Measurements from ENCODE around the gene TMC5.

TMC5 gene

DNA sequence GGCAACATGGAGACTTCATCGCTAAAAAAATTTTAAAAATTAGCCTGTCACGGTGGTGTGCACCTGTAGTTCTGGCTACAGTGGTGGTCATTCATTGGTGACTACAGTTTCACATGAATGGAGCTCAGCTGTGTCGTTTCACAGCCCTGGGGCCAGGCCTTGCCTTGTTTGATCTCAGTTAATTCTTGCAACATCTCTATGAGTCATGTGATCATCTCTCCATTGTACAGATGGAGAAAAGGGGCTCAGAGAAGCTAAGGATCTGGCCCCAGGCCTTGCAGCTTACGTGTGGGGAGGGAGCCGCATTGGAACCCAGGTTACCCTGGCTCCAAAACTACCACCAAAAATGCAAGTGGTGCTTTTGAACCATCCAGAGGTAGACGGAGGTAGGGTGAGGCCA lies 54.8 kb downstream of the TMC5 start:
- no peaks in the 10 kb centered on the region for H4K20me1 ChIP-seq
- no peaks in the 10 kb centered on the region for H3K27me3 ChIP-seq
- TF ChIP-seq Cebpa-rat (IDR thresholded peaks at IDR 0.05): no peak
- H3K36me3 ChIP-seq: no peaks in the 10 kb centered on the region
- no peak overlapping the region for H3K27ac ChIP-seq
- no peak overlapping the region for H3K4me2 ChIP-seq
- H3K4me1 ChIP-seq: no peaks in the 10 kb centered on the region
- H3K9ac ChIP-seq: no peak overlapping the region
- no peaks in the 10 kb centered on the region for H3K9me3 ChIP-seq (replicated peaks in 1 of 11)
- H3K4me3 ChIP-seq: no peak overlapping the region

DNA sequence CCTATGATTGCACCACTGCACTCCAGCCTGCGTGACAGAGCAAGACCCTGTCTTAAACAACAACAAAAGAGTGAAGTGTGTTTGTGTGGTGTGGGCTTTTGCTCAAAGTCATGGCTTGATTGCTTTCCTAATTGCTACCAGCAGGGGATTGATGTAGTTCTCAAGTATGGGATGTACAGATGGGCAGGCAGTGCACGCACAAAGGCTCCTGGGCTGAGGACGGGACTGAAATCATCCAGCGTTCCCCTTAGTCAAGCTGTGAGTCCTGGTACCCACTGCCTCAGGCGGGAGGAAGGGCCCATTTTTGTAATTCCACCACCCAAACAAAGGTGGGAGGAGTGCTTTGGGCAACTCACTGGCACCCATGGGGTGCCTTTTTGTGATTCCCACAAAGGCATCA lies 56.9 kb downstream of the TMC5 start:
- H3K9ac ChIP-seq: no peak overlapping the region
- H3K36me3 ChIP-seq: no peaks in the 10 kb centered on the region
- no peak overlapping the region for H3K27ac ChIP-seq

DNA sequence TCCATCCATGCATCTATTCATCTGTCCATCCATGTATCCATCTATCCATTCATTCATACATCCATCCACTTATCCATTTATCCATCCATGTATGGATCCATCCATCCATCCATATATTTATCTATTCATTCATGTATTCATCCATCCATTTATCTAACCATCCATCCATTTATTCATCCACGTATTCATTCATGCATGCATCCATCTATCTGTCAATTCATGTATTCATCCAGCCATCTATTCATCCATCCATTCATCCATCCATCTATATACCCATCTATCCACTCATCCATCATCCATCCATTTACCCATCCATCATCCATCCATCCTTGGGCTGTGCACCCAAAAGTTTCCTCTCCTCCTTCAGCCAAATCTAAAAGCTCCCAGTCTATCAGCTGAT lies 60.8 kb downstream of the TMC5 start:
- no peak overlapping the region for H3K4me2 ChIP-seq

More for the DNA sequence above, 56.9 kb downstream of the TMC5 start:
- H3K27me3 ChIP-seq: no peaks in the 10 kb centered on the region
- no peaks in the 10 kb centered on the region for H4K20me1 ChIP-seq
- H3K4me3 ChIP-seq: no peak overlapping the region
- H3K9me3 ChIP-seq (replicated peaks in 1 of 11): no peaks in the 10 kb centered on the region
- no peak overlapping the region for H3K4me2 ChIP-seq
- no peaks in the 10 kb centered on the region for H3K4me1 ChIP-seq
- TF ChIP-seq Cebpa-rat (IDR thresholded peaks at IDR 0.05): no peak

DNA sequence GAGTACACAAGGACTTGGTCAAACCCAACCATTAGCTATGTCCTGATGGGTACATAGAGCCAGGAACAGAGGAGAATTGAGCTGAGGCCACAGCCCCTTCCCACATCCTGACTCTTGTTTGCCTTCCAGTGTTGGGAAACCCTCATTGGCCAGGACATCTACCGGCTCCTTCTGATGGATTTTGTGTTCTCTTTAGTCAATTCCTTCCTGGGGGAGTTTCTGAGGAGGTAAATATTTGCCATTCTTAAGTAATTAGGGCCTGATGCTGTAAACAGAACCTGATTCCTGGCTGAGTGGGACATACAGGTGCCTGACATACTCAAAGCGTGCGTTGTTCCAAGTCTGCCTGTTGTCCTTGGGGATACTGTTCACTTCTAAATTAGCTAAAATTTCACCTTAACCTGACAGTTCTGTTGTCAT lies 61.6 kb downstream of the TMC5 start:
- Histone ChIP-seq H3K4me3 (no peak overlapping the region), H3K4me1 (no peaks in the 10 kb centered on the region), H3K27me3 (no peaks in the 10 kb centered on the region), H3K36me3 (no peaks in the 10 kb centered on the region), H3K27ac (no peak overlapping the region), H3K9me3 (replicated peaks in 1 of 11) (no peaks in the 10 kb centered on the region; a peak in 1 of 22 replicates), H3K9ac (no peak overlapping the region), H3K4me2 (no peak overlapping the region), H4K20me1 (no peaks in the 10 kb centered on the region)
- TF ChIP-seq Cebpa-rat (IDR thresholded peaks at IDR 0.05): no peak

More for the DNA sequence above, 60.8 kb downstream of the TMC5 start:
- H3K4me1 ChIP-seq: no peaks in the 10 kb centered on the region
- H3K9ac ChIP-seq: no peak overlapping the region
- no peaks in the 10 kb centered on the region for H4K20me1 ChIP-seq
- no peak for TF ChIP-seq Cebpa-rat (IDR thresholded peaks at IDR 0.05)
- no peak overlapping the region for H3K4me3 ChIP-seq
- no peaks in the 10 kb centered on the region; a peak in 1 of 22 replicates for H3K9me3 ChIP-seq (replicated peaks in 1 of 11)
- no peaks in the 10 kb centered on the region for H3K27me3 ChIP-seq
- H3K36me3 ChIP-seq: no peaks in the 10 kb centered on the region
- no peak overlapping the region for H3K27ac ChIP-seq

DNA sequence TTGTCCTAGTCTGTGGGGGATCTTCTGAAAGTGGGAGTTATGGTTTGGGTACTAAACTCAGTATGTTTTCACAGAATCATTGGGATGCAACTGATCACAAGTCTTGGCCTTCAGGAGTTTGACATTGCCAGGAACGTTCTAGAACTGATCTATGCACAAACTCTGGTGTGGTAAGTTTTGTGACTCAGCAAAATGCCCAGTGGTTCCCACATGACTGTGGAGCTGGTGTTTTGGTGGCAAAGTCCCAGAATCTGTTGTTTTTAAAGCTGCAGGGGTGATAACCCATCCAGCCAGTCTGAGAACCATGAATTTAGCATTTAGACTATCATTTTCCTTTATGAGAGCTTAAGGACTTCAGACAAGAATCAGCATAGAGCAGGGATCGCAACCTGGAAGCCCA lies 63.6 kb downstream of the TMC5 start:
- Histone ChIP-seq H3K27ac (no peak overlapping the region), H3K4me1 (no peaks in the 10 kb centered on the region), H3K9ac (no peak overlapping the region), H4K20me1 (no peaks in the 10 kb centered on the region), H3K27me3 (no peaks in the 10 kb centered on the region), H3K9me3 (replicated peaks in 1 of 11) (no peaks in the 10 kb centered on the region; a peak in 1 of 22 replicates), H3K4me2 (no peak overlapping the region), H3K36me3 (no peaks in the 10 kb centered on the region), H3K4me3 (no peak overlapping the region)
- TF ChIP-seq Cebpa-rat (IDR thresholded peaks at IDR 0.05): no peak

DNA sequence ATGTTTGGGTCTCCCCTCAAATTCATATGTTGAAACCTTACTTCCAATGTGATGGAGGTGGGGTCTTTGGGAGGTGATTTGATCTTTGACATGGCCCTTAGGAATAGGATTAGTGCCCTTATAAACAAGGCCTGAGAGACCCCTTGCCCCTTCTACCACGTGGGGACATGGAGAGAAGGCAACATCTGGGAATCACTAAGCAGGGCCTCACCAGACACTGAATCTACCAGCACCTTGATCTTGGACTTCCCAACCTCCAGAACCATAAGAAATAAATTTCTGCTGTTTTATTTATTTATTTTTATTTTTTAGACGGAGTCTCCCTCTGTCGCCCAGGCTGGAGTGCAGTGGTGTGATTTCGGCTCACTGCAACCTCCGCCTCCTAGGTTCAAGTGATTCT lies 64.1 kb downstream of the TMC5 start:
- H3K9ac ChIP-seq: no peak overlapping the region

DNA sequence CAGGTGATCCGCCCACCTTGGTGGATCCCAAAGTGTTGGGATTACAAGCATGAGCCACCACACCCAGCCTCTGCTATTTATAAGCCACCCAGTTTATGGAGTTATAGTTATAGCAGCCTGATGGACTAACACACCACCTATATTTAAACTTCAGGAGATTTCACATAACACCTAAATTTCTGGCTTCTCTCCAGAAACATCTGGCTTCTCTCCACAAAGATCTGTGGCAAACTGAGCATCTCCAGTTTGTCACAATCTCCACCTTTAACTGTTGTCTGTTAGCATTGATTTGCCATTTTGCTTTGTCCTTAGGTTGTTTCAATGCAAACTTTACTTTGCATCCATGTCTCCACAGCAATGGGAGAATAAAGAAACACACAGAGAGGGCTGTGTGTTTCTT lies 64.6 kb downstream of the TMC5 start:
- Histone ChIP-seq H3K36me3 (no peaks in the 10 kb centered on the region), H3K9ac (no peak overlapping the region), H3K4me2 (no peak overlapping the region), H3K27me3 (no peaks in the 10 kb centered on the region), H4K20me1 (no peaks in the 10 kb centered on the region), H3K27ac (no peak overlapping the region), H3K9me3 (replicated peaks in 1 of 11) (no peaks in the 10 kb centered on the region; a peak in 1 of 22 replicates), H3K4me3 (no peak overlapping the region), H3K4me1 (peaks cover 0 to 4% (median under 1%) of the 10 kb centered on the region in 10 experiments; a peak in 6 of 20 replicates)
- no peak for TF ChIP-seq Cebpa-rat (IDR thresholded peaks at IDR 0.05)

More for the DNA sequence above, 64.1 kb downstream of the TMC5 start:
- no peak for TF ChIP-seq Cebpa-rat (IDR thresholded peaks at IDR 0.05)
- Histone ChIP-seq H3K4me3 (no peak overlapping the region), H3K27me3 (no peaks in the 10 kb centered on the region), H3K27ac (no peak overlapping the region), H3K9me3 (replicated peaks in 1 of 11) (no peaks in the 10 kb centered on the region; a peak in 1 of 22 replicates), H4K20me1 (no peaks in the 10 kb centered on the region), H3K4me2 (no peak overlapping the region), H3K36me3 (no peaks in the 10 kb centered on the region), H3K4me1 (no peaks in the 10 kb centered on the region)

DNA sequence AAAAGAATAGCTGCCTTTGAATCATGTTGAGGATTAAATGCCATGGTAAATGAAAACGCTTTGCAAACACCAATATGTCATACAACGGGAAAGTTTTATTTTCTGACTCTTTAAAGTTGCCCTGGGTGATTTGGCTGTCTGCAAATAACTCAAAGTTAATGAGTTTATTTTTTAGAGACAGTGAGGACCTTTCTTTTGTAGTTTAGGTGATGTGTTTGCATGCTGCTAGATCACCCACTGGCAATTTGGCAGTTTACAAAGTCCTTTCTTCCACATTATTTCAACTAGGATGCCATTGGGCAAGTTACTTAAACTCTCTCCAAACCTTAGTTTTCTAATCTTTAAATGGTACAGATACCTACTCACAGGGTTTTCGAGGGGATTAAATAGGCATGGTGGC lies 66.4 kb downstream of the TMC5 start:
- Histone ChIP-seq H3K27ac (no peak overlapping the region), H3K27me3 (no peaks in the 10 kb centered on the region), H3K4me2 (no peak overlapping the region), H4K20me1 (no peaks in the 10 kb centered on the region), H3K36me3 (no peaks in the 10 kb centered on the region), H3K4me3 (no peak overlapping the region), H3K4me1 (peaks cover 14 to 22% (median 19%) of the 10 kb centered on the region in 10 experiments), H3K9me3 (replicated peaks in 1 of 11) (no peaks in the 10 kb centered on the region; a peak in 1 of 22 replicates), H3K9ac (no peak overlapping the region)
- TF ChIP-seq Cebpa-rat (IDR thresholded peaks at IDR 0.05): no peak

DNA sequence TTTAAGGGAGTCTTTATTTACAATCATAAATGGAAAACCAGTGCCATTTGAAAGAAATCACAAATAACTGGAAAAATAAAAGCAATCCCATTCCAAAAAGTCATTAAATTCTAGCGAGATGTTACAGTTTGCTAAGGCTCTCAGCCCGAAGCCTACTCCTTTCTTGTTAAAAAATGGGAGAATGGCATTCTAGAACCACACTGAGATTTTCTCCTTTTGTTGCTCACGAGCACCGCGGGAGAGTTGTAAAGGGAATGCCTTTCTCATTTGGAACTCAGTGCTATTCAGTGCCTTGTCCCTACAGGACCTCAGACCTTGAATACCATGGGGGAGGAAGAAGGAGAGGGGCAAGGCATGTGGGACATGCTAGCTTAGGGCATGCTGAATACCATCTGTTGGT lies 67.9 kb downstream of the TMC5 start:
- no peak overlapping the region for H3K9ac ChIP-seq
- no peaks in the 10 kb centered on the region for H4K20me1 ChIP-seq
- H3K4me2 ChIP-seq: no peak overlapping the region
- H3K36me3 ChIP-seq: no peaks in the 10 kb centered on the region
- H3K27ac ChIP-seq: no peak overlapping the region
- H3K27me3 ChIP-seq: no peaks in the 10 kb centered on the region
- no peak for TF ChIP-seq Cebpa-rat (IDR thresholded peaks at IDR 0.05)
- no peaks in the 10 kb centered on the region; a peak in 1 of 22 replicates for H3K9me3 ChIP-seq (replicated peaks in 1 of 11)
- H3K4me1 ChIP-seq: peaks cover 14 to 24% (median 19%) of the 10 kb centered on the region in 10 experiments
- no peak overlapping the region for H3K4me3 ChIP-seq

DNA sequence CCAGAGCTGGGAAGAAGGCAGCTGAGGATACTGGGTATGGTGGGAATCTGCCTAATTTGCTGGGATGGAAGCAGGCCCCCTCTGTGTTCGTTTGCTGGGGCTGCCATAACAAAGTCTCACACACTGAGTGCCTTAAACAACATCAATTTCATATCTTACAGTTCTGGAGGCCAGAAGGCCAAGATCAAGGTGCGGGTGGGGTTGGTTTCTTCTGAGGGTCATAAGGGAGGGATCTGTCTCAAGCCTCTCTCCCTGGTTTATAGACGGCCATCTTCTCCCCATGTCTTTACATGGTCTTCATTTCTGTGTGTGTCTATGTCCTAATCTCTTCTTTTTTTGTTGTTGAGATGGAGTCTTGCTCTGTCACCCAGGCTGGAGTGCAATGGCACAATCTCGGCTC lies 68.4 kb downstream of the TMC5 start:
- Histone ChIP-seq H3K27me3 (no peaks in the 10 kb centered on the region), H3K4me1 (peaks cover 14 to 24% (median 19%) of the 10 kb centered on the region in 10 experiments), H3K9me3 (replicated peaks in 1 of 11) (no peaks in the 10 kb centered on the region; a peak in 1 of 22 replicates), H3K36me3 (no peaks in the 10 kb centered on the region), H3K4me2 (no peak overlapping the region), H3K27ac (no peak overlapping the region), H3K4me3 (no peak overlapping the region), H3K9ac (no peak overlapping the region), H4K20me1 (no peaks in the 10 kb centered on the region)
- TF ChIP-seq Cebpa-rat (IDR thresholded peaks at IDR 0.05): no peak

All from BLaER1 treated with 17β-estradiol and CSF1 and Interleukin-3, amounts not matched to agents 10 nM and 100 nM (cell line).